Panc1 (cell line): ENCODE results near the gene ZNF836. TPM values are rescaled to one million over a fixed set of nuclear protein-coding genes. Genes with fewer than 3 reads are reported as not detected.

Source experiments
- ATAC-seq: fragments of 200-7000 bp; cut with Tn5 transposase; 2 replicates; pipeline ENCODE4 v1.9.1; 2020; ENCODE audit warnings: mild to moderate bottlenecking, moderate library complexity
- BruUV-seq: library from RNA; stranded (reverse); fragments of 400-500 nt; replicated peaks from 2 replicates; lab custom pipeline; 2021; lab: Mats Ljungman, UMichigan
- CTCF ChIA-PET: fragments of 300-600 bp; sonication (Branson Sonifier 250); formaldehyde crosslinking; loops from one replicate; lab custom pipeline; 2022; ENCODE audit warnings: antibody characterized with exemption; lab: Charles Lee
- POLR2A ChIA-PET: fragments of 300-600 bp; sonication (Branson Sonifier 250); formaldehyde crosslinking; loops from one replicate; lab custom pipeline; 2022; ENCODE audit warnings: antibody characterized with exemption; lab: Charles Lee
- DNase-seq: peaks from one replicate; pipeline ENCODE4 v3.0.0-alpha.2; 2010; ENCODE audit warnings: low read depth, low spot score
- H3K27ac ChIP-seq: 2 replicates; pipeline ENCODE4 v1.5.1; 2011; ENCODE audit warnings: mild to moderate bottlenecking, low read length, inconsistent platforms
- H3K27me3 ChIP-seq: fragments of 200-500 bp; sonication (Bioruptor generic); 2 replicates; pipeline ENCODE4 v1.6.0; 2014; ENCODE audit warnings: low read length, inconsistent platforms; ENCODE audit not compliant: control insufficient read depth, insufficient read depth
- H3K36me3 ChIP-seq: fragments of 200-500 bp; sonication (Bioruptor generic); 2 replicates; pipeline ENCODE4 v1.5.1; 2014; ENCODE audit warnings: inconsistent platforms, mild to moderate bottlenecking, low read length, moderate library complexity; ENCODE audit not compliant: control insufficient read depth, insufficient read depth
- H3K4me1 ChIP-seq: 2 replicates; pipeline ENCODE4 v1.5.1; 2011; ENCODE audit warnings: inconsistent platforms, mild to moderate bottlenecking, low read length, moderate library complexity; ENCODE audit not compliant: control insufficient read depth, insufficient read depth
- H3K4me3 ChIP-seq, 2 experiments: 2 replicates each; pipeline ENCODE4 v1.5.1; 2011 to 2012; ENCODE audit warnings: low read depth in 2 of 2, low read length in 2 of 2, mild to moderate bottlenecking in 2 of 2, inconsistent platforms in 1 of 2, moderate library complexity in 1 of 2
- H3K9me3 ChIP-seq: fragments of 200-500 bp; sonication (Bioruptor generic); 2 replicates; pipeline ENCODE4 v1.5.1; 2014; ENCODE audit warnings: low read depth, mild to moderate bottlenecking, inconsistent platforms, low read length, moderate library complexity; ENCODE audit not compliant: control insufficient read depth, insufficient read depth
- POLR2AphosphoS5 ChIP-seq: IDR thresholded peaks from 2 replicates; pipeline ENCODE4 v1.6.1; 2012; ENCODE audit warnings: mild to moderate bottlenecking, low read depth, low read length, moderate library complexity
- SIN3A ChIP-seq: IDR thresholded peaks from 2 replicates; pipeline ENCODE4 v1.6.1; 2012; ENCODE audit warnings: low read depth, mild to moderate bottlenecking, low read length, moderate library complexity, borderline replicate concordance; ENCODE audit not compliant: insufficient read depth
- TCF7L2 ChIP-seq: IDR thresholded peaks from 2 replicates; pipeline ENCODE4 v1.6.1; 2011; ENCODE audit warnings: mild to moderate bottlenecking, low read depth, low read length, inconsistent platforms
- in situ Hi-C: cut with HindIII; loops from 2 replicates; pipeline ENCODE4 v1.10.0; 2016; ENCODE audit warnings: low sequenced_read_pairs, low pct_unique_long_range_greater_than_20kb
- intact Hi-C: fragments of 100-400 bp; cut with micrococcal nuclease; formaldehyde crosslinking; loops from one replicate; pipeline ENCODE4 v1.10.0; 2022; ENCODE audit not compliant: unreplicated experiment
- total RNA-seq: library from RNA; stranded (reverse); gene quantifications from one replicate; pipeline ENCODE4 v1.2.1, GENCODE V29; 2021; ENCODE audit not compliant: unreplicated experiment
- TF ChIP-seq, protein P1 (sequence below), 2 experiments: IDR thresholded peaks; 2 replicates each; pipeline ENCODE4 v1.6.1; 2011 to 2012; ENCODE audit warnings: low read depth in 2 of 2, control low read depth in 1 of 2, low read length in 1 of 2, mild to moderate bottlenecking in 1 of 2, moderate library complexity in 1 of 2; ENCODE audit not compliant: insufficient read depth in 1 of 2
- TF ChIP-seq, protein P2 (sequence below): fragments of 450-650 bp; IDR thresholded peaks from 2 replicates; pipeline ENCODE4 v1.5.1; 2017; ENCODE audit warnings: mild to moderate bottlenecking

The ZNF836 gene
- total RNA-seq, 1 experiment from 2014 or later: 6.3 TPM

DNA sequence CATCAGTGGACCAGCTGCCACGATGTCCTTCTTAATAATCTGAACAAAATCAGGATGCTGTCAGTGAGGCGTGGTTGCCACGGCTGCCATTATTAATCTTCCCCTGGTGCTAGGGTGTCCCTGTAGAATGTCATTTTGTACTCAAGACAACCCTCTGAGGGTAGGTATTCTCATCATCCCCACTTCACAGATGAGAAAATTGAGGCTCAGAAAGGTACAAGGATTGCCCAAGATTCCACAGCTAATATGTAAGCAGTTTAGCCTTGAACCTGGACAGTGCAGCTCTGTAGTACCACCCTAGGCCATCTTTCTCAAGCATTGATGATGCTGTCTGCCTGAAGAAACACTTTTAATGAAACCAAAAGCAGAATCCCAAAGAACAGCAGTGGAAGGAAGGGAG, 26.5 kb upstream of the ZNF836 start:
- H3K4me3 ChIP-seq: no peak overlapping the region
- H3K36me3 ChIP-seq: no peaks in the 10 kb centered on the region; the same call in none of the 2 replicates
- in situ Hi-C loops (no loop called here), intact Hi-C loops (no loop called here)
- H3K27me3 ChIP-seq: no peaks in the 10 kb centered on the region
- H3K4me1 ChIP-seq: no peaks in the 10 kb centered on the region
- BruUV-seq: no TSS peak
- ATAC-seq: no peak
- DNase-seq: no peak
- H3K9me3 ChIP-seq: no peaks in the 10 kb centered on the region
- TF ChIP-seq, protein P1, sequence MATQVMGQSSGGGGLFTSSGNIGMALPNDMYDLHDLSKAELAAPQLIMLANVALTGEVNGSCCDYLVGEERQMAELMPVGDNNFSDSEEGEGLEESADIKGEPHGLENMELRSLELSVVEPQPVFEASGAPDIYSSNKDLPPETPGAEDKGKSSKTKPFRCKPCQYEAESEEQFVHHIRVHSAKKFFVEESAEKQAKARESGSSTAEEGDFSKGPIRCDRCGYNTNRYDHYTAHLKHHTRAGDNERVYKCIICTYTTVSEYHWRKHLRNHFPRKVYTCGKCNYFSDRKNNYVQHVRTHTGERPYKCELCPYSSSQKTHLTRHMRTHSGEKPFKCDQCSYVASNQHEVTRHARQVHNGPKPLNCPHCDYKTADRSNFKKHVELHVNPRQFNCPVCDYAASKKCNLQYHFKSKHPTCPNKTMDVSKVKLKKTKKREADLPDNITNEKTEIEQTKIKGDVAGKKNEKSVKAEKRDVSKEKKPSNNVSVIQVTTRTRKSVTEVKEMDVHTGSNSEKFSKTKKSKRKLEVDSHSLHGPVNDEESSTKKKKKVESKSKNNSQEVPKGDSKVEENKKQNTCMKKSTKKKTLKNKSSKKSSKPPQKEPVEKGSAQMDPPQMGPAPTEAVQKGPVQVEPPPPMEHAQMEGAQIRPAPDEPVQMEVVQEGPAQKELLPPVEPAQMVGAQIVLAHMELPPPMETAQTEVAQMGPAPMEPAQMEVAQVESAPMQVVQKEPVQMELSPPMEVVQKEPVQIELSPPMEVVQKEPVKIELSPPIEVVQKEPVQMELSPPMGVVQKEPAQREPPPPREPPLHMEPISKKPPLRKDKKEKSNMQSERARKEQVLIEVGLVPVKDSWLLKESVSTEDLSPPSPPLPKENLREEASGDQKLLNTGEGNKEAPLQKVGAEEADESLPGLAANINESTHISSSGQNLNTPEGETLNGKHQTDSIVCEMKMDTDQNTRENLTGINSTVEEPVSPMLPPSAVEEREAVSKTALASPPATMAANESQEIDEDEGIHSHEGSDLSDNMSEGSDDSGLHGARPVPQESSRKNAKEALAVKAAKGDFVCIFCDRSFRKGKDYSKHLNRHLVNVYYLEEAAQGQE (IDR thresholded peaks at IDR 0.05; ENCODE audit: insufficient read depth in 1 of 2, low read depth in 2 of 2, low read length in 1 of 2): no peak
- no peak for TF ChIP-seq POLR2AphosphoS5
- TF ChIP-seq SIN3A: no peak
- no peak for TF ChIP-seq TCF7L2
- TF ChIP-seq, protein P2, sequence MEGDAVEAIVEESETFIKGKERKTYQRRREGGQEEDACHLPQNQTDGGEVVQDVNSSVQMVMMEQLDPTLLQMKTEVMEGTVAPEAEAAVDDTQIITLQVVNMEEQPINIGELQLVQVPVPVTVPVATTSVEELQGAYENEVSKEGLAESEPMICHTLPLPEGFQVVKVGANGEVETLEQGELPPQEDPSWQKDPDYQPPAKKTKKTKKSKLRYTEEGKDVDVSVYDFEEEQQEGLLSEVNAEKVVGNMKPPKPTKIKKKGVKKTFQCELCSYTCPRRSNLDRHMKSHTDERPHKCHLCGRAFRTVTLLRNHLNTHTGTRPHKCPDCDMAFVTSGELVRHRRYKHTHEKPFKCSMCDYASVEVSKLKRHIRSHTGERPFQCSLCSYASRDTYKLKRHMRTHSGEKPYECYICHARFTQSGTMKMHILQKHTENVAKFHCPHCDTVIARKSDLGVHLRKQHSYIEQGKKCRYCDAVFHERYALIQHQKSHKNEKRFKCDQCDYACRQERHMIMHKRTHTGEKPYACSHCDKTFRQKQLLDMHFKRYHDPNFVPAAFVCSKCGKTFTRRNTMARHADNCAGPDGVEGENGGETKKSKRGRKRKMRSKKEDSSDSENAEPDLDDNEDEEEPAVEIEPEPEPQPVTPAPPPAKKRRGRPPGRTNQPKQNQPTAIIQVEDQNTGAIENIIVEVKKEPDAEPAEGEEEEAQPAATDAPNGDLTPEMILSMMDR: no peak
- H3K27ac ChIP-seq: no peak overlapping the region
- ChIA-PET CTCF (no interaction called here), POLR2A (no interaction called here)

DNA sequence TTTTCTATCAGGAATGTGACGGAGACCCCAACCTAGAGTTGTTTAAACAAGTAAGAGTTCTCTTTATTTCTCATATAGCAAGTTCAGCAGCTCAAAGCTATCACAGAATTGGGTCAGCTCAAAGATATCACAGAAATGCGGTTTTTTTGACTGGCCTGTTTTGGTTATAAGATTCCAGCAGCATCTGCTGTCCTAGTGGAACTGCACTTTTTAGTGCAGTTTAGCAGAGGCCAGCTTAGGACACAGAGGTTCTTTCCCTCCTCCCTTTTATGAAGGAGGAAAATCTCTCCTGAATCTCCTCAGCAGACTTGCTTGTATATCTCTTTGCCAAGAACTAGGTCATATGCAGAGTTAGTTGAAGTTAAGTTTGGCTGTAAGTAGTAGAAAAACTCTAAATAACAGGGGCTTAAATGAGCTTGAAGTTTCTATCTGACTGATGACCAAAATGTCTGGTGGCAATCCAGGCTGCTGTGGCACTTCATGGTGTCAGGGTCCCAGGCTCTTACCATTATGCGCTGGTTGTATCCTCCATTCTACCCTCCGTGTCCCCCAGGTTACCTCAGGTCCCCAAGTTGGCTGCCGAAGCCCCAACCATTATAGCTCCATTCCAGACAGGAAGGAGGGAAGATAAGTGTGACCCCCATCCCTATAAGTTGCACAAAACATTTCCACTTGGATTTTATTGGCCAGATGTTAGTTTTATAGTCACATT, 25.0 kb upstream of the ZNF836 start:
- H3K27me3 ChIP-seq: no peaks in the 10 kb centered on the region
- no peak overlapping the region for H3K4me3 ChIP-seq
- H3K36me3 ChIP-seq: no peaks in the 10 kb centered on the region; the same call in 1 of the 2 replicates
- intact Hi-C loops: no loop called here
- no TSS peak for BruUV-seq
- H3K9me3 ChIP-seq: no peaks in the 10 kb centered on the region
- CTCF ChIA-PET: no interaction called here
- in situ Hi-C loops: no loop called here
- no peak for ATAC-seq
- TF ChIP-seq TCF7L2 (no peak), POLR2AphosphoS5 (no peak), SIN3A (no peak)
- TF ChIP-seq, protein P2: no peak
- TF ChIP-seq, protein P1 (IDR thresholded peaks at IDR 0.05; ENCODE audit: insufficient read depth in 1 of 2, low read depth in 2 of 2, low read length in 1 of 2): no peak
- no peak for DNase-seq
- POLR2A ChIA-PET: no interaction called here
- H3K27ac ChIP-seq: no peak overlapping the region
- 0 out of 2 replicates have a peak, but pooled peaks cover 2% of the 10 kb centered on the region for H3K4me1 ChIP-seq
